ENCODE measurements around the gene AOPEP. TPM values are rescaled to one million over a fixed set of nuclear protein-coding genes. Genes with fewer than 3 reads are reported as not detected.

The AOPEP gene
- total and polyA plus RNA-seq, 9 of the 15 experiments (the other 6 are each of a cell fraction or from before 2014, with no cell fraction given): 4.5 to 19.3 (median 13.5) TPM

- Histone ChIP-seq H3K27ac (ENCODE audit: extremely low read depth, low read depth, low read length) (peak overlapping the region; percentile 27; the same call in 1 of the 3 replicates), H3K27me3 (ENCODE audit: control insufficient read depth in 2 of 2, insufficient read depth in 2 of 2, low read length in 2 of 2) (no peaks in the 10 kb centered on the region), H3K4me1 (replicated peaks in 1 of 2; ENCODE audit: control insufficient read depth in 2 of 2, insufficient read depth in 2 of 2, low read length in 2 of 2) (peaks cover 0 to 13% of the 10 kb centered on the region in 2 experiments; a peak in 2 of 5 replicates), H3K36me3 (ENCODE audit: control insufficient read depth, insufficient read depth, low read length) (peaks cover 13% of the 10 kb centered on the region; the same call in 2 of the 3 replicates), H3K4me3 (no peak overlapping the region), H3K9ac (ENCODE audit: insufficient read depth in 1 of 2, low read depth in 2 of 2, low read length in 2 of 2) (peak overlapping the region in 1 of 2 experiments; percentile 8; a peak in 2 of 4 replicates), H3K79me2 (ENCODE audit: control insufficient read depth, insufficient read depth, low read length) (no peaks in the 10 kb centered on the region), H3K4me2 (ENCODE audit: insufficient read depth, low read length) (peak overlapping the region; percentile 34; the same call in 1 of the 2 replicates), H2AFZ (ENCODE audit: low read depth, low read length) (peak overlapping the region; percentile 27; the same call in 1 of the 2 replicates), H4K20me1 (replicated peaks; ENCODE audit: control insufficient read depth, insufficient read depth, low read length) (no peaks in the 10 kb centered on the region), H3K9me1 (ENCODE audit: control insufficient read depth, insufficient read depth, low read length) (no peaks in the 10 kb centered on the region), H3K9me3 (replicated peaks; ENCODE audit: control insufficient read depth, insufficient read depth, low read depth, low read length) (no peaks in the 10 kb centered on the region)
- BruUV-seq (replicated peaks): no TSS peak
- WGBS (ENCODE audit: insufficient coverage, low coverage, missing lambda C conversion rate): 44% methylated on average over 11 of the region's 11 CpGs
- CTCF ChIA-PET (ENCODE audit: low intra/inter-chr PET ratio): no interaction called here
- FAIRE-seq: peak; percentile 66
- ATAC-seq: peak; percentile 91
- in situ Hi-C loops (cut with MboI): no loop called here
- POLR2A ChIA-PET: interaction anchor here (0.6 kb wide), 1 partner anchor 11 kb away, joined by 3 read pairs; no protein-coding TSS in a partner anchor
- intact Hi-C loops (cut with micrococcal nuclease): no loop called here
- peak in 2 of 4 experiments; percentile 48 to 53 for DNase-seq (ENCODE audit: extremely low read depth in 1 of 4, low spot score in 3 of 4)
- TF ChIP-seq U2AF2 (optimal IDR thresholded peaks at IDR 0.05; ENCODE audit: low read depth, low read length): no peak
- TF ChIP-seq MAX (CRISPR knock-in tag; IDR thresholded peaks at IDR 0.05): 0 out of 2 replicates have a peak, but pooled peaks have one; percentile 23
- 0 out of 4 replicates have a peak, but pooled peaks of 1 of the 2 experiments have one; percentile 17 for TF ChIP-seq MNT (conservative IDR thresholded peaks at IDR 0.05)
- peak; percentile 59 for TF ChIP-seq NFE2 (IDR thresholded peaks at IDR 0.05; ENCODE audit: low read depth)
- TF ChIP-seq, protein P1, sequence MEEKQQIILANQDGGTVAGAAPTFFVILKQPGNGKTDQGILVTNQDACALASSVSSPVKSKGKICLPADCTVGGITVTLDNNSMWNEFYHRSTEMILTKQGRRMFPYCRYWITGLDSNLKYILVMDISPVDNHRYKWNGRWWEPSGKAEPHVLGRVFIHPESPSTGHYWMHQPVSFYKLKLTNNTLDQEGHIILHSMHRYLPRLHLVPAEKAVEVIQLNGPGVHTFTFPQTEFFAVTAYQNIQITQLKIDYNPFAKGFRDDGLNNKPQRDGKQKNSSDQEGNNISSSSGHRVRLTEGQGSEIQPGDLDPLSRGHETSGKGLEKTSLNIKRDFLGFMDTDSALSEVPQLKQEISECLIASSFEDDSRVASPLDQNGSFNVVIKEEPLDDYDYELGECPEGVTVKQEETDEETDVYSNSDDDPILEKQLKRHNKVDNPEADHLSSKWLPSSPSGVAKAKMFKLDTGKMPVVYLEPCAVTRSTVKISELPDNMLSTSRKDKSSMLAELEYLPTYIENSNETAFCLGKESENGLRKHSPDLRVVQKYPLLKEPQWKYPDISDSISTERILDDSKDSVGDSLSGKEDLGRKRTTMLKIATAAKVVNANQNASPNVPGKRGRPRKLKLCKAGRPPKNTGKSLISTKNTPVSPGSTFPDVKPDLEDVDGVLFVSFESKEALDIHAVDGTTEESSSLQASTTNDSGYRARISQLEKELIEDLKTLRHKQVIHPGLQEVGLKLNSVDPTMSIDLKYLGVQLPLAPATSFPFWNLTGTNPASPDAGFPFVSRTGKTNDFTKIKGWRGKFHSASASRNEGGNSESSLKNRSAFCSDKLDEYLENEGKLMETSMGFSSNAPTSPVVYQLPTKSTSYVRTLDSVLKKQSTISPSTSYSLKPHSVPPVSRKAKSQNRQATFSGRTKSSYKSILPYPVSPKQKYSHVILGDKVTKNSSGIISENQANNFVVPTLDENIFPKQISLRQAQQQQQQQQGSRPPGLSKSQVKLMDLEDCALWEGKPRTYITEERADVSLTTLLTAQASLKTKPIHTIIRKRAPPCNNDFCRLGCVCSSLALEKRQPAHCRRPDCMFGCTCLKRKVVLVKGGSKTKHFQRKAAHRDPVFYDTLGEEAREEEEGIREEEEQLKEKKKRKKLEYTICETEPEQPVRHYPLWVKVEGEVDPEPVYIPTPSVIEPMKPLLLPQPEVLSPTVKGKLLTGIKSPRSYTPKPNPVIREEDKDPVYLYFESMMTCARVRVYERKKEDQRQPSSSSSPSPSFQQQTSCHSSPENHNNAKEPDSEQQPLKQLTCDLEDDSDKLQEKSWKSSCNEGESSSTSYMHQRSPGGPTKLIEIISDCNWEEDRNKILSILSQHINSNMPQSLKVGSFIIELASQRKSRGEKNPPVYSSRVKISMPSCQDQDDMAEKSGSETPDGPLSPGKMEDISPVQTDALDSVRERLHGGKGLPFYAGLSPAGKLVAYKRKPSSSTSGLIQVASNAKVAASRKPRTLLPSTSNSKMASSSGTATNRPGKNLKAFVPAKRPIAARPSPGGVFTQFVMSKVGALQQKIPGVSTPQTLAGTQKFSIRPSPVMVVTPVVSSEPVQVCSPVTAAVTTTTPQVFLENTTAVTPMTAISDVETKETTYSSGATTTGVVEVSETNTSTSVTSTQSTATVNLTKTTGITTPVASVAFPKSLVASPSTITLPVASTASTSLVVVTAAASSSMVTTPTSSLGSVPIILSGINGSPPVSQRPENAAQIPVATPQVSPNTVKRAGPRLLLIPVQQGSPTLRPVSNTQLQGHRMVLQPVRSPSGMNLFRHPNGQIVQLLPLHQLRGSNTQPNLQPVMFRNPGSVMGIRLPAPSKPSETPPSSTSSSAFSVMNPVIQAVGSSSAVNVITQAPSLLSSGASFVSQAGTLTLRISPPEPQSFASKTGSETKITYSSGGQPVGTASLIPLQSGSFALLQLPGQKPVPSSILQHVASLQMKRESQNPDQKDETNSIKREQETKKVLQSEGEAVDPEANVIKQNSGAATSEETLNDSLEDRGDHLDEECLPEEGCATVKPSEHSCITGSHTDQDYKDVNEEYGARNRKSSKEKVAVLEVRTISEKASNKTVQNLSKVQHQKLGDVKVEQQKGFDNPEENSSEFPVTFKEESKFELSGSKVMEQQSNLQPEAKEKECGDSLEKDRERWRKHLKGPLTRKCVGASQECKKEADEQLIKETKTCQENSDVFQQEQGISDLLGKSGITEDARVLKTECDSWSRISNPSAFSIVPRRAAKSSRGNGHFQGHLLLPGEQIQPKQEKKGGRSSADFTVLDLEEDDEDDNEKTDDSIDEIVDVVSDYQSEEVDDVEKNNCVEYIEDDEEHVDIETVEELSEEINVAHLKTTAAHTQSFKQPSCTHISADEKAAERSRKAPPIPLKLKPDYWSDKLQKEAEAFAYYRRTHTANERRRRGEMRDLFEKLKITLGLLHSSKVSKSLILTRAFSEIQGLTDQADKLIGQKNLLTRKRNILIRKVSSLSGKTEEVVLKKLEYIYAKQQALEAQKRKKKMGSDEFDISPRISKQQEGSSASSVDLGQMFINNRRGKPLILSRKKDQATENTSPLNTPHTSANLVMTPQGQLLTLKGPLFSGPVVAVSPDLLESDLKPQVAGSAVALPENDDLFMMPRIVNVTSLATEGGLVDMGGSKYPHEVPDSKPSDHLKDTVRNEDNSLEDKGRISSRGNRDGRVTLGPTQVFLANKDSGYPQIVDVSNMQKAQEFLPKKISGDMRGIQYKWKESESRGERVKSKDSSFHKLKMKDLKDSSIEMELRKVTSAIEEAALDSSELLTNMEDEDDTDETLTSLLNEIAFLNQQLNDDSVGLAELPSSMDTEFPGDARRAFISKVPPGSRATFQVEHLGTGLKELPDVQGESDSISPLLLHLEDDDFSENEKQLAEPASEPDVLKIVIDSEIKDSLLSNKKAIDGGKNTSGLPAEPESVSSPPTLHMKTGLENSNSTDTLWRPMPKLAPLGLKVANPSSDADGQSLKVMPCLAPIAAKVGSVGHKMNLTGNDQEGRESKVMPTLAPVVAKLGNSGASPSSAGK (IDR thresholded peaks at IDR 0.05): peak; percentile 27; the same call in 1 of the 2 replicates
Measured at GRCh38 chr9:95018099-95018936, 291.8 kb downstream of the AOPEP start.

Measured in K562 (cell line).